ENCODE measurements around the gene SSC5D.

Gene SSC5D

GRCh38 chr19:55536951-55537740 is 48.9 kb downstream of the SSC5D start, which contains the start of gene SBK2:
TSS of gene SBK2 (minus strand) at chr19:55537133. CDS start at chr19:55536294, 839 bp downstream.
- DNase-seq (ENCODE audit: low spot score) = peak; percentile 56

- no peak for DNase-seq (ENCODE audit: low spot score)
These were observed 49.5 kb downstream of the SSC5D start for GRCh38 chr19:55537741-55538111.

GRCh38 chr19:55538132-55538531 is 49.9 kb downstream of the SSC5D start:
- DNase-seq (ENCODE audit: low spot score) = no peak

- no peak for DNase-seq (ENCODE audit: low spot score)
These were observed 51.1 kb downstream of the SSC5D start for GRCh38 chr19:55539090-55539984.

GRCh38 chr19:55540619-55541018 is 52.4 kb downstream of the SSC5D start:
- no peak for DNase-seq (ENCODE audit: low spot score)

GRCh38 chr19:55541091-55541490 is 52.9 kb downstream of the SSC5D start:
- DNase-seq (ENCODE audit: low spot score) = no peak

- no peak for DNase-seq (ENCODE audit: low spot score)
These were observed 54.1 kb downstream of the SSC5D start for GRCh38 chr19:55542292-55542855.

- no peak for DNase-seq (ENCODE audit: low spot score)
These were observed 55.3 kb downstream of the SSC5D start for GRCh38 chr19:55543567-55543966.

GRCh38 chr19:55544014-55544413 is 55.8 kb downstream of the SSC5D start:
- DNase-seq (ENCODE audit: low spot score) = no peak

- no peak for DNase-seq (ENCODE audit: low spot score)
These were observed 56.7 kb downstream of the SSC5D start for GRCh38 chr19:55544776-55545439.

- DNase-seq (ENCODE audit: low spot score) = no peak
These were observed 57.2 kb downstream of the SSC5D start, which contains the start of gene SBK3 for GRCh38 chr19:55545443-55545842. TSS of gene SBK3 (minus strand) at chr19:55545543. CDS start at chr19:55545543, 0 bp downstream.

- DNase-seq (ENCODE audit: low spot score) = no peak
These were observed 57.8 kb downstream of the SSC5D start for GRCh38 chr19:55546011-55546410.

GRCh38 chr19:55546822-55547614 is 58.8 kb downstream of the SSC5D start:
- DNase-seq (ENCODE audit: low spot score) = no peak

- peak; percentile 54 for DNase-seq (ENCODE audit: low spot score)
These were observed 61.5 kb downstream of the SSC5D start for GRCh38 chr19:55549500-55550320.

GRCh38 chr19:55550321-55550650 is 62.0 kb downstream of the SSC5D start:
- DNase-seq (ENCODE audit: low spot score) = no peak

GRCh38 chr19:55552206-55552605 is 64.0 kb downstream of the SSC5D start:
- no peak for DNase-seq (ENCODE audit: low spot score)

GRCh38 chr19:55552620-55553019 is 64.4 kb downstream of the SSC5D start:
- DNase-seq (ENCODE audit: low spot score) = no peak

GRCh38 chr19:55553217-55554182 is 65.3 kb downstream of the SSC5D start:
- DNase-seq (ENCODE audit: low spot score) = no peak

GRCh38 chr19:55554302-55554701 is 66.1 kb downstream of the SSC5D start:
- DNase-seq (ENCODE audit: low spot score) = no peak
